ENCODE results near the gene PRR29.

DNA sequence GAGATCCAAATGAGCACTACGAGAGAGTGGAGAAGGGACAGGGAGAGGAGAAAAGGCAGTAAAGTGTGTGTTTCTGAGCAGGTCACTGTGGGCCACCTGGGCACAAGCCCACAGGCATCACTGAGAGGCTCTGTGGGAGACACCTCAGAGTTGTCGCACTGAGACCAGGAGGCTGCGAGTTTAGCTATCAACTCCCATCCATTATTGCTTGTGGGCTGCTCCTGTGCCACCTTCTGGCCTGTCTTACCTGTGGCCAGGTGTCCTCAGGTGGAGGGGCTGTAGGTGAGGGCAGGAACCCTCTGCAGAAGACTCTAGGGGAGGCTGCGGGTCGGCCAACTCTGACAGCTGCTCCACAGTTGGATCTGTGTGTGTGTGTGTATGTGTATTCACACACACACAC, 2.5 kb upstream of the PRR29 start:
- TF ChIP-seq, protein P1, sequence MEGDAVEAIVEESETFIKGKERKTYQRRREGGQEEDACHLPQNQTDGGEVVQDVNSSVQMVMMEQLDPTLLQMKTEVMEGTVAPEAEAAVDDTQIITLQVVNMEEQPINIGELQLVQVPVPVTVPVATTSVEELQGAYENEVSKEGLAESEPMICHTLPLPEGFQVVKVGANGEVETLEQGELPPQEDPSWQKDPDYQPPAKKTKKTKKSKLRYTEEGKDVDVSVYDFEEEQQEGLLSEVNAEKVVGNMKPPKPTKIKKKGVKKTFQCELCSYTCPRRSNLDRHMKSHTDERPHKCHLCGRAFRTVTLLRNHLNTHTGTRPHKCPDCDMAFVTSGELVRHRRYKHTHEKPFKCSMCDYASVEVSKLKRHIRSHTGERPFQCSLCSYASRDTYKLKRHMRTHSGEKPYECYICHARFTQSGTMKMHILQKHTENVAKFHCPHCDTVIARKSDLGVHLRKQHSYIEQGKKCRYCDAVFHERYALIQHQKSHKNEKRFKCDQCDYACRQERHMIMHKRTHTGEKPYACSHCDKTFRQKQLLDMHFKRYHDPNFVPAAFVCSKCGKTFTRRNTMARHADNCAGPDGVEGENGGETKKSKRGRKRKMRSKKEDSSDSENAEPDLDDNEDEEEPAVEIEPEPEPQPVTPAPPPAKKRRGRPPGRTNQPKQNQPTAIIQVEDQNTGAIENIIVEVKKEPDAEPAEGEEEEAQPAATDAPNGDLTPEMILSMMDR (conservative IDR thresholded peaks at IDR 0.05), result no peak
- no peak for TF ChIP-seq ZFX (IDR thresholded peaks at IDR 0.05)

All from C4-2B (cell line).